ENCODE results near the gene BSG.

BSG gene

DNA sequence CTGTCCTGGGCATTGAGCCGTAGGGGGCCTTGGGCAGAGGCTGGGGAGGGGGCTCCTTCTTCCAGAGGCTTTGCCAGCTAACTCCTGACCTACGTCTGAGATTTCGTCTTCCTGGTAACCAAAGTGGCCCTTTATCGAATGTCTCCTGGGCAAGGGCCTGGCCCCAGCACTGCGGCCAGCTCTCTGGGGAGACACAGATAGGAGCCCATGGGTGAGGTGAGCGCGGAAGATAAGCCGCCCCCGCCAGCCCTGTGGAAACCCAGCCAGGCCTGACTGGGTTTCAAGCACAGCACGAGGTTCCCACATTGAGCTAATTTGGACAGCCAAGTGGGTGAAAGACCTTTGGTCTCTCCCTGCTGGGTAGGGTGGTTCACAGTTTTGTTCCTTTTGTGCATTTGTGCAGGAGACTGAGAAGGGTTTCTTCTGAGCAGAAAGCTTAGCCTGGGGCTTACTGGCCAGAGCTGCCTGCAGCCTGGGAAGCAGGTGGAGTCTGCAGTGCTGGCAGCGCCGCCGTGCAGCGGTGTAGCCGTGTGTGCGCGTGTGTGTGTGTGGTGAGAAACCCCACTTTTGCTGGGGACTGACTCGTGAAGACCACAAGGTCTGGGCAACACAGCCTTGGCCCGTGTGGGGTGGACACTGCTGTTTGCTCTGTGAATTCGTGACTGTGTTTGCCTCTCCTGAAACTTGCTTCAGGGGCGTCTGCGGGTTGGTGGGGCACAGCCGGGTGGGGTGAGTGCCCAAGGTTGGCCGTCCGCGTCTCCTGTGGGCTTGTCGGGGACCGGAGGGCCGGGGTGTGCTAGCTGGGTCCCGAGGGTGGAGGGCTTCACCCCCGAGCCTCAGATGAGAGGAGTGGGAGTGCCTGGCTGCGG lies 2.5 kb downstream of the BSG start:
- peaks cover 27% of the 10 kb centered on the region for H3K4me1 ChIP-seq (ENCODE audit: insufficient read depth, low read length, poor library complexity, severe bottlenecking)
- peak overlapping the region; percentile 81 for H3K4me2 ChIP-seq (ENCODE audit: low read depth, low read length, poor library complexity, severe bottlenecking)
- H3K36me3 ChIP-seq (ENCODE audit: insufficient read depth, low read length), result peaks cover 10% of the 10 kb centered on the region; the same call in 1 of the 2 replicates
- H3F3A ChIP-seq (ENCODE audit: low read depth), result peaks cover 11% of the 10 kb centered on the region
- H3K9ac ChIP-seq (ENCODE audit: low read depth, low read length, poor library complexity, severe bottlenecking), result peak overlapping the region; percentile 100
- H3K27me3 ChIP-seq (ENCODE audit: insufficient read depth, low read length, poor library complexity, severe bottlenecking), result peaks cover 6% of the 10 kb centered on the region
- H3K79me2 ChIP-seq (ENCODE audit: insufficient read depth, low read length), result peaks cover 74% of the 10 kb centered on the region
- H3K9me3 ChIP-seq (ENCODE audit: insufficient read depth, low read depth, low read length), result no peaks in the 10 kb centered on the region
- no peak overlapping the region for H2AFZ ChIP-seq (ENCODE audit: low read length)
- TF ChIP-seq EZH2phosphoT487 (IDR thresholded peaks at IDR 0.05; ENCODE audit: borderline replicate concordance) (no peak), CTCF (conservative IDR thresholded peaks at IDR 0.05; ENCODE audit: low read length) (no peak)
- H3K4me3 ChIP-seq (ENCODE audit: low read length, poor library complexity, severe bottlenecking), result peak overlapping the region; percentile 99
- peaks cover 69% of the 10 kb centered on the region for H4K20me1 ChIP-seq (ENCODE audit: insufficient read depth, low read length, poor library complexity, severe bottlenecking)
- H3K9me2 ChIP-seq (replicated peaks; ENCODE audit: low read depth, low read length), result no peaks in the 10 kb centered on the region

- Histone ChIP-seq H2AFZ (ENCODE audit: low read length) (no peak overlapping the region), H3K4me3 (ENCODE audit: low read length, poor library complexity, severe bottlenecking) (peak overlapping the region; percentile 99), H3K4me1 (ENCODE audit: insufficient read depth, low read length, poor library complexity, severe bottlenecking) (peaks cover 27% of the 10 kb centered on the region), H4K20me1 (ENCODE audit: insufficient read depth, low read length, poor library complexity, severe bottlenecking) (peaks cover 70% of the 10 kb centered on the region), H3K27me3 (ENCODE audit: insufficient read depth, low read length, poor library complexity, severe bottlenecking) (peaks cover 6% of the 10 kb centered on the region), H3K79me2 (ENCODE audit: insufficient read depth, low read length) (peaks cover 82% of the 10 kb centered on the region), H3K9ac (ENCODE audit: low read depth, low read length, poor library complexity, severe bottlenecking) (peak overlapping the region; percentile 100), H3K9me2 (replicated peaks; ENCODE audit: low read depth, low read length) (no peaks in the 10 kb centered on the region), H3K9me3 (ENCODE audit: insufficient read depth, low read depth, low read length) (no peaks in the 10 kb centered on the region), H3K4me2 (ENCODE audit: low read depth, low read length, poor library complexity, severe bottlenecking) (peak overlapping the region; percentile 81), H3K36me3 (ENCODE audit: insufficient read depth, low read length) (peaks cover 17% of the 10 kb centered on the region; the same call in 1 of the 2 replicates), H3F3A (ENCODE audit: low read depth) (peaks cover 11% of the 10 kb centered on the region)
- TF ChIP-seq CTCF (conservative IDR thresholded peaks at IDR 0.05; ENCODE audit: low read length) (no peak), EZH2phosphoT487 (IDR thresholded peaks at IDR 0.05; ENCODE audit: borderline replicate concordance) (no peak)
These were observed 3.4 kb downstream of the BSG start for GRCh38 chr19:575527-576506.

DNA sequence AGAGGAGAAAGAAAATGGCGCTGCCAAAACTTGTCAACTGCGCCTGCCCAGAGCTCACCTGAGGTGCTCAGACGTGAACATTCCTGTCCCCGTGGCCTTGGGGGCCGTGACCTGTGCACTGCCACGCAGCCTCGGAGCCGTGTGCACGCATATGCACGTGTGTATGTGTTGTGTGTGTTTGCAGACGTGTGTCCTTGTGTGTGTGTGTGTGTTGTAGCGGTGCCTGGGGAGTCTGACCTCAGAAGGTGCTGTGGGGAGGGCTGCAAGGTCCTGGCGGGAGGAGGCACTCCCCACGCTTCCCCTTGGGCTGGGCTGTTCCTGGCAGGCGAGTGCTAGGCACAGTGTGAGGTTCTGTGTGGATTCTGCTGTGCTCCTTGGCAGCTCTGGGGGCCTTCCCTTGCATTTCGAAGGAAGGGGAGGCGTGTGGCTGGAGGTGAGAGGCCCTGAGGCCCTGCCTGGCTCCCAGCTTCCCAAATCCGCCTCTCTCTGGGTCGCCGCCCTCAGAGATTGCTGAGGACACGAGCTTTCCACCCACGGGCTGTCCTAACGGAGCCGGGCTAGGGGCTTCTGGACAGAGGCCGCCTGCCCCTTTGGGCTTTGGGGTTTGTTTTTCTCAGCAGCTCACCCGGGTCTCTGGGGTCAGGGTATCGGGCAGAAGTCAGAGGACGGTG lies 4.5 kb downstream of the BSG start:
- H3F3A ChIP-seq (ENCODE audit: low read depth), result peaks cover 2% of the 10 kb centered on the region
- H3K36me3 ChIP-seq (ENCODE audit: insufficient read depth, low read length), result peaks cover 24% of the 10 kb centered on the region; the same call in 1 of the 2 replicates
- peaks cover 6% of the 10 kb centered on the region for H3K27me3 ChIP-seq (ENCODE audit: insufficient read depth, low read length, poor library complexity, severe bottlenecking)
- H4K20me1 ChIP-seq (ENCODE audit: insufficient read depth, low read length, poor library complexity, severe bottlenecking), result peaks cover 73% of the 10 kb centered on the region
- H2AFZ ChIP-seq (ENCODE audit: low read length), result no peak overlapping the region
- no peak overlapping the region for H3K9ac ChIP-seq (ENCODE audit: low read depth, low read length, poor library complexity, severe bottlenecking)
- H3K4me3 ChIP-seq (ENCODE audit: low read length, poor library complexity, severe bottlenecking), result peak overlapping the region; percentile 99
- H3K9me2 ChIP-seq (replicated peaks; ENCODE audit: low read depth, low read length), result no peaks in the 10 kb centered on the region
- peak overlapping the region; percentile 81 for H3K4me2 ChIP-seq (ENCODE audit: low read depth, low read length, poor library complexity, severe bottlenecking)
- H3K9me3 ChIP-seq (ENCODE audit: insufficient read depth, low read depth, low read length), result no peaks in the 10 kb centered on the region
- no peak for TF ChIP-seq CTCF (conservative IDR thresholded peaks at IDR 0.05; ENCODE audit: low read length)
- no peak for TF ChIP-seq EZH2phosphoT487 (IDR thresholded peaks at IDR 0.05; ENCODE audit: borderline replicate concordance)
- peaks cover 18% of the 10 kb centered on the region for H3K4me1 ChIP-seq (ENCODE audit: insufficient read depth, low read length, poor library complexity, severe bottlenecking)
- peaks cover 82% of the 10 kb centered on the region for H3K79me2 ChIP-seq (ENCODE audit: insufficient read depth, low read length)

All from Loucy (cell line).